HG02973 (cell line): ENCODE data around the gene PER2.

ENCODE experiments used
- ATAC-seq: cut with Tn5 transposase; IDR thresholded peaks from one replicate; pipeline ENCODE4 v1.9.1; 2021; ENCODE audit warnings: moderate library complexity; ENCODE audit not compliant: unreplicated experiment

Gene PER2

DNA sequence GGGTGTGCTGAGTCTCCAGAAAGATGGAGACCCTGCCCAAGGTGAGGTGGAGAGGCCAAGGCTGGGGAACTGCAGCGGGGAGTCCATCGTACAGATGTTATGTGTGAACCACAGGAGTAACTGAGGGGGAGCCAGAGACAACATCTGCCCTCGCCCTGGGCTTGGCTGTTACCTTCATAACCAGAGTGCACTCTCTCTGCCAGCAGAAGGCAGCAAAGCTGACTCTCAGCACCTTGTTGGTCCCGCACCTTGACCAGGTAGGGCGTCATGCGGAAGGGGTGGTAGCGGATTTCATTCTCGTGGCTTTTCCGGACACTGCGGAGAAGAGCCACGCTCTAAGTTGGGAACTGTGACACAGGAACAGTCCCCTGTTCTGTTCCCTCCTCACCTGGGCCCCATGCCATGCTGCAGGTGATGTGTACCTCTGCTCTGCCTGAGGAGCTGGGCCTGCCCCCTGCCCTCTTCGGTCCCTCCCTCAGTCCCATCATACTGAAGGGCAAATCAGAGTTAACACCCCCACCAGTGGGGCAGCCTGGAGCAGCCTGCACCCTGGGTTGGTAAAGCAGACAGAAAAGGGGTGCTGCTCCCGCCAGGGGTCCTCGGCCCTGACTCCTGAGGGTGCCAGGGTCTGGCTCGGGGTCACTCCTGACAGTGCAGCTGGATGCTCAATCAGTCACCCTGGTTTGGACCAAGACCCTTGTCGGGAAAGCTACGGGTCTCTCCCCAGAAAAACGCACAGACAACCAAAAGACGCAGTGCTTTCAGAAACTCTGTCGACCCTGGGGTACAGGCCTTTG is 20.3 kb downstream of the PER2 start:
- ATAC-seq, result no peak

DNA sequence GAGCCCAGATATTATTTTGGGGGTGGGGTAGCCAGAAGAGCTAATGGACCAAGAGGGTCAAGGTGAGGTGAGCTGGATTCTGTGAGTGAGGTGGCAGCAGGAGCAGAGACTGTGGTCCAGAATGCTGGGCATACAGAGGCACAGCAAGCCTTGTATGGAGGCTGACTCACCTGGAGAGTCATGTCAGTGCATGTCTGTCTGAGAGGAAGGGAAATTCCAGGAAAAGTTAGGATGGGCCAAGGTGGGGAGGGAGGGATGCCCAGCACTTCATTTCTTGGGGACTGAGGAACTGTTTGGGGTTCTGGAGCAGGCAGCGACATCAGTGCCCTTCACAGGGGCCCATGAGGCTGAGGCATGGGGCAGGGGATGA is 21.1 kb downstream of the PER2 start:
- ATAC-seq, result no peak

DNA sequence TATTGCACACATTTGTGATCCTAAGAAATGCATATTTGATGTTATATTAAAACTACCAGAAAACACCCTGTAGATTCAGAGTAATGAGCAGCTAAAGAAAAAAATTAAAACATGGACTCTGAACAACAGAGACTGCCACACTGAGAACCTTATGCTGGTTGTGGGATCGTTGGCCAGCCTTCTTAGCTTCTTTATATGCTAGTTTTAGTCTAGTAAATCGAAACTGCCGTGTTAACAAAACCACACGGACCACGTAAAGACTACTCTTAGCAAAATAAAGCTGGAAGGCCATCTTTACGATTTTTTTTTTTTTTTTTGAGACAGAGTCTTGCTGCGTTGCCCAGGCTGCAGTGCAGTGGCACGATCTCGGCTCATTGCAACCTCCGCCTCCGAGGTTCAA is 22.8 kb downstream of the PER2 start:
- ATAC-seq, result no peak

DNA sequence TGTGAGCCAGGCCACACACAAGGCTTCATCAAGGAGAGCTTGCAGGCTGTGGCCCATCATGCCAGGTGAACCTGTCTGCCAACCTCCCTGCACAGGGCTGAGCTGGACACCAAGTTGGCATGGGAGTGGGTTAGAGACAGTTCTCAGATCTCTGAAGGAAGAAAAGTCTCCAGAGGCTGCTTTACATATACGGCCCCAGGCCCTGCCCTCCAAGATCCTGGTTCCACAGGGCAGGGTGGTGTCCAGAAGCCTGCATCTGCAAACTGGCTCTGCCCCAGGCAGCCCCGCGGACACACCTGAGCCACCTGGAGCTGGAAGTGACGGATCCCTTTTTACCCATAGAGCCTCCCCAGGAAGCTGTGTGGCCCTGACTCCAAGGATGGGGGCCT is 24.3 kb downstream of the PER2 start:
- ATAC-seq, result no peak

DNA sequence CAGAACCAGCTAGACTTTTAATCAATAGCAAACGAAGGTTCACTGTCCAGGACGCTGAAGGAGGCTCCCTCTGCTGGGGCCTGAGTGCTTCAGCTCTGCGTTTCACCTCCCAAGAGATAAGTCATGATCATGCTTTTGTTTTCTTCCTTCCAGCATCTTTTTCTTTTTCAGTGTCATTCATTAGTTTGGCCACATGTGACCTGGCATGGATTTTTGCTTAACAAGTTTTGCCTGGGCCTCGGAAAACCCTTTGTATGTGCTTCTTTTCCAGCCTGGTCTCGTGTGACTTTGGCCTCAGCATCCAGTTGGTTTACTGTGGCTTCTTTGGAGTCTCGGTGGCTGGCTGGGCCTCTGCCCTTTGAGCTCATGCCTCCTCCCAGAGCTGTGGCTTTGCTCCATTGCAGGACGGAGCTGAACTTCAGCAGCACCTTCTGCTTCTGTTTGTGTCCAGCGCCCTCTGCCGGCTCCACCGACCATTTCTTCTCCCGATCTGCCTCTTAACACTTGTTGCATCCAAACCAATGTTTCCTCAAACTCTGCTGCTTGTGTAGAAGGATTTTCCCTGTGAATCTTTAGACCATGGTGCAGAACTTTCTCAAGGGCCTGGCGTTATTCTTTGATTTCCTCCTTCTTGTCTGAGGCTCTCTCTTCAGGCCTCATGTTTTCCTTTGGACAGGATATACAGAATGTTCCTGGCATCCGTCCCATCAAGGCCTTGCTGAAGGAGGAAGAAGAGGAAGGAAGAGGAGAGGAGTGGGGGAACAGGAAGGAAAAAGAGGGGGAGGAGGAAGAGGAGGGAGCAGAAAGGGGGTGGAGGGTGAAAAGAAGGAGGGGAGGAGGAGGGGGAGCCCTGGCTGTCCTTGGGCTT is 25.0 kb downstream of the PER2 start:
- peak; percentile 48 for ATAC-seq

DNA sequence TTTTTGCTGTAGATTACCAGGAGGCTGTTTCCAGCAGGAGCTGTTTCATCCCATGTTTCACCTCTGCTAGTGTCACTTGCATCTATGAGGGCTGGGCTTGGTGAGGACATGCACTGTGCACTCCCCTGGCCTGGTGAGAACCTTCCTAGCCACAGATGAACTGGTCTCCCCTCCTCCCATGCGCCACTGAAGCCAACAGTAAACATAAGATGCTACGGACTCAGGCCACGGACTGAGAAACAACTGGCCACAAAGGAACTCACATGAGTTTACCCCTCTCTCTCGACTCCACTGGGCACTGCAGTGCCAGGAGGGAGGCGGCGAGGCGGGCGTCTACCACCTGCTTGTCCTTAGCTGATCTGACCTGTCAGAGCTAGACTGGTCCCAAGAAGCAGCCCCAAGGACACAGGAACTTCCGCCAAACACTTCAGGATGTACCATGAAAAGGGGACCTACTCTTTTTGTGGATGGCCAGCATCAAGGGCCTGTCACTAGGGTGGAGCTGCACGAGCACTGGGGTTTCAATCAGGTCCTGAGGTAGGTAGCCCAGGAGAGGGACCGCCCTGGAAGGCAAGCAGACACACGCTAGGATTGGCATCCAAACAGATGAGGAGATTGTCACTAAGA is 25.8 kb downstream of the PER2 start:
- ATAC-seq, result no peak

DNA sequence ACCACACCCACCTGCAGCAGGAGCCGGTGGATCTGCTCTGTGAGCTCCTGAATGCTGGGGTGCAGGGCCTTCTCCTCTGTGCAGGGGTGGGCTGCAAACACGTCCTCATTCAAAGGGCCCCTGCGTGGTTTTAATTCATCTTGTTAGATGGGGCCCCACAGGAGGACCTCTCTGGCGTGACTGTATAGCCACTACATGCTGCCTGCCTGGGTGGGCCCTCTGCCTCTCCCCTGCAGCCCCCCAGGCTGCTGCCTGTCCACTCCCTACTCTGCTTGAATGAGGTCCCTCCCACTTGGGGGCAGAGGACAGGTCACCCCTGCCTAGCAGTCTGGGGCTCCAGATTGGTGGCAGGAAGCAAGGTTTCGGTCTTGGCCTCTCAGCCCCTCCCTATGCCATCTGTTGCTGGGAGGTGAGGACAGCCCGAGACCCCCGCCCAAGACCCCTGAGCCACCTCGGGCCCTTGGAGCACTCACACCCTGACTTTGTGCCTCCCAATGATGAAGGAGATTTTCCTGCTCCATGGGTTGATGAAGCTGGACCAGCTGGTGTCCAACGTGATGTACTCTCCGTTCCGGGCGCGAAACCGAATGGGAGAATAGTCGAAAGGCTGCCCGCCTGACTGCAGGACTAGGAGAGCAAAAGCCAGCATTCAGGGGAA is 26.6 kb downstream of the PER2 start:
- no peak for ATAC-seq

DNA sequence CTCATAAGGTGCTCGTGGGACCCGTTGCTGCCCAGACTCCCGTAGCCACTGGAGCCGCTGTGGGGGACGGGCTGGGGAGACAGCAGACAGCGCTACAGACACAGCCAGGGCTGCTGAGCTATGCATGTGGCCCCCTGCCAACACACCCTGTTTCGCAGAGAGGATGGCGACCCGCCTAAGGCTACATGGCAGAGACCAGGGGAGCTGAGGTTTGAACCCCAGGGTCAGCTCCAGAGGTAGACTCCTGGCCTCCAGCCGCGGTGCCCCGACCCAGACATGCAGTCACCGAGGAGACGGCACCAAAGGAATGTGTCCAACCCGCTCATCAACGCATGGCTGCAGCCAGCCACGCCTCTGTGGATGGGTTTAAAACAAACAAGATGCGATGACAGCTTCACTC is 27.5 kb downstream of the PER2 start:
- no peak for ATAC-seq

DNA sequence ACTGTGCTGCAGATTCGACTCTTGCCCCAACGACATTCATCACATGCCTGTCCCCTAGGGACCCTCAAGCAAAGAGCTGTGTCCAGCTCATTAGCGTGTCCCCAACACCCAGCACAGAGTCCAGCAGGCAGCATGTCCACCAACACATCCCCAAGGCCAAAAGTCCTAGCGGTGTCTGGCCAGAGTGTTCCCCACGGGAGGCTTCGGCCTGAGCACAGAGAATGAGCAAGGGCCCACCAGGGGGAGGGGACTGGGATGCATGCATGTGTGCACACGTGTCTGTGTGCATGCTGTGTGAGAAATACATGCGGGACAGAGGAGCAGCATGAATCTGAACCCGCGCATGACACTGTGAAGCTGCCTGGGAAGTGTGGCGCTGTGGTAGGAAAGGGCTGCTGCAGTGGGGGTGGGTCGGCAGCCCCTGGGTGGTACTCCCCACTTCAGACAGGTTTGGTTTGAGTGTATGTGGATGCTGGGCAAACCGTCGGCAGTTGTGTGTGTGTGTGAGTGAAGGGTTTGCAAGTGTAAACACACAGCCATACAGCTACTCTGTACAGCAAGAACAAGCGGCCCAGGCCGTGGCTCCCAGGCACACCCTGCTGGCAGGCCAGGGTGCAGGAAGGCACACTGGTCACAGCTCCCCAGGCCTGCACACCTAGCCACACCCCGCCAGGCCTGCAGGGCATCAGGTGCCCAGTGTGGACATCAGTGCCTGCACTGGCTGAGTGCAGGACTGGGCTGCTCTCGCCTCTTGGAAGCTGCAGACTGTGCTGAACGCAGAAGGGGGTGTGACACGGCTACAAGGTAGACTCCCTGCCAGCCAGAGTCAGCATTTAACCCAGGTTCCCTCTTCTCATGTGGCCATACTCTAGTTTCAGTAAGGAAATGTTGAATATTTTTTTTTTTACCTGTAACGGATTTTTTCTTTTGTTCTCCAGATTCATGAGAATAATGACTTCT is 29.1 kb downstream of the PER2 start:
- ATAC-seq, result no peak

DNA sequence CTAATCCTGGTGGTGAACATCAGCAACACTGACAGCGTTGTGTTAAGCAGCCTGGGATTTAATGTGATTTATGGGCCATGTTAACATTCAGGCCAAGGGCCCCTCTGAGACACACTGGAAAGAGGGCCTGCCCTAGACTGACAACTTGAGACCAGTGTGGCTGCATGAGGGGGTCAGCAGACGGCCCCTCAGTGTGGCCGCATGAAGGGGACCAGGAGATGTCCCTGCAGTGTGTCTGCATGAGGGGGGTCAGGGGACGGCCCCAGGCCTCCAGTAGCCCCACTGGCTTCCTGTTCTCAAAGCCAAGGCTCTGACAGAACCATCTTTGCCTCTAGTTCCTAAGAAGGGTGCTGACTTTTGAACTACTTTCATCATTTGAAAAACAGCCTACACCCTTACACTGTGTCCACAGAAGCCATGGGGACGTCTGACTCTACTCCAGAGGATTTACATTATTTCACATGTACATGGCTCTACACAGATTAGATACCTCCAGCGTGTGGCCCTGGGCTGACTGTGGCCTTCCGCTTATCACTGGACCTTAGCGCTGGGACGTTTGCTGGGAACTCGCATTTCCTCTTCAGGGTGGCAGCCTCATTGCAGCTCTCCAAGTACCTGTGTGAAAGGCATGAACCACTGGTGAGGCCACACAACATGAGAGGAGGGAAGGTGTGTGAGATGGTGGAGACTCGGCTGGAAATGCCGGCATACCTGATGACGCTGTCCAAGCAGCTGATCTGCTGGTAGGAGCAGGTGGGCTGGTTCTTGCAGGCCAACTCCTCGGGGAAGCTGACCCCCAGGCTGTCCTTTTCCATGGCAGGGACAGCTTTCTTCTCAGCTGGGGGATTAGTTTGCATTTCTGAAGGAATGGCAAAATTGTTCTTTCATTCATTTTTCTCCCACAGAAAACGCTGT is 30.4 kb downstream of the PER2 start:
- no peak for ATAC-seq

DNA sequence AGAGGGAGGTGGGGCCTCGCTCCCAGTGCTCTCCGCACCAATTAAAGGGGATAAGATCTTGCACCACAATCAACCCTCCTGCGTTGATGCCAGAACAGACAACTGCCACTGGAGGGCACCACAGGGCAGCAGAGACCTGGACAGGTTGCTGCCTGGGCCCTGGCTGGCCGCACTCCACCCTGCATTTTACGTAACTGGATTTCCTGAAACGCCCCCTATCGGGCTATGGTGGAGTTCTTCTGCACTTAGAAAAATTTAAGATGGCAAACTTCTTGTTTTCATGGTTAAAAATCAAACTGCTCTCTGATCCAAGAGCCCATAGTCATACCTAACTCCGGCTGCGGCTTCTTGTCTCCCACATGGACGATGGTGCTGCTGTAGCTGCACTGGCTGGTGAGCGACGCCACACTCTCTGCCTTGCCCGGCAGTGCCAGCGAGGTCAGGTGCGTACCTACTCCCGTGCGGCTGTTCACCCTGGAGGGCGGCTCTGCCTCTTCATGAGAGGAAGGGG is 31.8 kb downstream of the PER2 start:
- no peak for ATAC-seq

DNA sequence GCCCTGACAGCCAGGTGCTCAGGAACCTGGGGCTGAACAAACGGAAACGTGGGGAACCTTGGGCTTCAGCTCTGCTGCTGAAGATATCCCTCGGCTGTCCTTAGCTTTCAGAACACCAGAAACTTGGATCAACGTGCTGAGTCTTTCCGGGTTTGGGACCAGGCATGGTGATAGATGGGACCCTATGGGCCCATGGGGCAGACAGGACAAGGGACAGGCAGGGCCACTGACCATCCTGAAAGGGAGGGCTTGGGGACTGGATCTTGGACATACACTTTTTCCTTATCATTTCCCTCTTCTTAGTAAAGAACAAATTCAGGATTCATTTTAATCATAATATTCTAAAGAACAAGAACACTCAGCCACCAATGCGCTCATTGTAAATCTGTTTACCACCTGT is 32.3 kb downstream of the PER2 start:
- ATAC-seq, result no peak

DNA sequence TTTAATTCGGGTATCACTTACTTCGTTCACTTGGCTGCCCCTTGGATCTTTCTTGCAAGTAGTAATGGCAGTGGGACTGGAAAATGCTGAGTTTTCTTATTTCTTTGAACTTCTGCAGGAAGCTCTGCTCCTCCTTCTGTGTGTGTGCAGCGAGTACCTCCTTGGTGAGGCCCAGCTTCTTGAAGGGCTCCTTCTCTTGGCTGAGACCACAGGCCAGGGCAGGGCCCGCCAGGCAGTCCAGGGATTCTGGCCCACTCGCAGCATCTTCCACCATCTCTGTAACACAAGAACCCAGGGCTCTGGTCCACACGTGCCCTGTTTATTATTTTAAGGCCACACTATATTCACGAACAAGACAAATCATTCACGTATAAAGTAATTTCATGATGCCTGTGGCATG is 32.8 kb downstream of the PER2 start:
- ATAC-seq, result no peak

DNA sequence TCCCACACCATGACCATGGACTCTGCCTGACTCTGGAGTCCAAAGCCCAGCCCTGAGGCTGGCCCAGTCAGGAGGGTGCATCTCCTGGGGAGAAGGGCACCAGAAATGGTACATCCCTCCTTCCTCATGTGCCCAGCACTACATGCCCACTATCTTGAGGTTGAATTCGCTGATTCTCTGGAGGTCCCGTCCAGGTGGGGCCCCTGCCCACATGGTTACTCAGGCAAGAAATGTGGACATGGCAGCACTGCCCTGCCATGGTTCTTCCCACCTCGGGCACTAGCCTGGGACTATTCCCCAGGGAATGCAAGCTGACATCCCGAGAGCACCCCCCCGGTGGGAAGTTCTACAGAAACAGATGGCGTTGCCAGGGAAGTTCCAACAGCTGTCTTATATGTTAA is 33.3 kb downstream of the PER2 start:
- no peak for ATAC-seq

DNA sequence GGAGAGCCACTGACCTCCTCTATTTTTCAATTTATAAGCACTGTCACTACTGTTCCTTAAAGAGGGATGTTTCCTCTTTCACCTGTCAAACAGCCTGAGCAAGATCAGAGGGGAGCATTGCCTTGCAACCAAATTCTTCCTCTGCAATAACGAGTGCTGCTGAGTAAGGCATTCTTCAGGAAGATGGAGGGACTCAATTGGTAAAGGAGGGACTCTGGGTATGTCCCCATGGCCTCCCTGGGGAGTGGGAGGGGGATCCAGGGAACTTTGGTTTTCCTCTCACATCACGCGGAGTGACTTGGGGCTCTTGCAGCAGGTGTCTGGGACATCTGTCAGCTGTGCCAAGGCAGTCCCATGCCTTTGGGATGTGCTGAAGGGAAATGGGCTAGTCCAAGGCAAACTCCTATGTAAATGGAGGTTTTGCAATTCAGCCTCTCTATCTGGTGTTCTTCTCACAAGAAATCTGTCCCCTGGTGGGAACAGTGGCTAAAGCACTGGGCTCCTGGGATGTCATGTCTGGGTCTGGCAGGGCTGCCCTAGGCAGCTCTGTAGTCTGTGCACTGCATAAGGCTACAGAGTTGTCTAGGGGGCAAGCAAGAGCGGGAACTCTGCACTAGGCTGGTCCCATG is 34.2 kb downstream of the PER2 start:
- ATAC-seq, result no peak

DNA sequence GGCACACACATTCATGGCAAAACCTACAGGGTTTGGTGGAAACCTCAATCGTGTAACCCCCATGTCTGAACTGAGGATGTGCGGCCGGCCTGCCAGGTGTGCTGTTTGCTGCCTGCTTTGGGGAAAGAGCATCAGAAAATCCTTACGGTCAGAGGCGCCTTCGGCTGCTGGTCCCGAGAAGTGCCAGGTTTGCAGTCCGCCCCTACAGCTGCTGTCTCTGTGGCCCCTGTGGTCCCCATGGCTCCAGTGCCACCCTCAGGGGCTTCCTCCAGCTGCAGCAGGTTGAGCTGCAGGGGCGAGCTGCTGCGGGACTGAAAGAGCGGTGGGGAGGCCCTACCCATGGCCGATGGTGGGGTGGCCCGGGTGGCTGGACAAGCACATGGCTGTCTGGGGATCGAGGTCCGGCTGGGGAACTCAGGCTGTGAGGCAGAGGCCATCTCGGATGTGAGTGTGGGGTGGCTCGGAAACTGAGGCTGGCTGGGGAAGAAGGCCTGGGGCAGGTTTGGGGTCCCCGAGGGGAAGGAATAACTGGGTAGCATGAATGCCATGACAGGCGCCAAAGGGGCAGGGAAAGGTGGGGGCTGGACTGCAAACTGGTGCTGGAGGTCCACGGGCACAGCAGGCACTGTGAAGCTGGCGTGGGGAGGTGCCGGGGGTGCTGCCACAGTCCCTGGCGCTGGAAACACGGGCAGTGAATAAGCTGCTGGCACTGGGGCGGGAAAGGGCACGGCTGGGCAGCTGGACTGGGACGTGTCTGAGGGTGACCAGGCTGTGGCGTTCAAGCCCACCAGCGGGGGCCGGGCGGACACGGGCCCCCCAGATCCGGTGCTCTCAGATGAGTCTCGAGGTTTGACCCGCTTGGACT is 35.4 kb downstream of the PER2 start:
- ATAC-seq, result no peak

DNA sequence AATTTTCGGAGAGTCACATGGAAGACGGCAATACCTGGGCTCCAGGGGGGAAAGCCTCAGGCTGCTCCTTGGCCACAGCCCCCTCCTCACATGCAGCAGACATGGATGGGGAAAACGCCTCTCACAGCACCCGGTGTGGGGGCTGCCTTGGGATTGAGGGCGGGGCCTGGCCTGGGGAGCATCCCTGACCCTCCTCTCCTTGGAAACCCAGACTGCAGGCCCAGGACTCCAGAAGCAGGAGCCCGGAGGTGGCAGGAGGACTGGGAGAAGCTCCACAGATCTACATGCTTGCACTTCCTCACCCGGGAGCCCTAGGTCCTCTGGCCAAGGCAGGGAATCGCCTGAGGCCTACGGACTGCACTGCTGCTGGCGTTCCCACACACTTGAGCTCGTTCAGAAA is 36.4 kb downstream of the PER2 start:
- ATAC-seq, result no peak

DNA sequence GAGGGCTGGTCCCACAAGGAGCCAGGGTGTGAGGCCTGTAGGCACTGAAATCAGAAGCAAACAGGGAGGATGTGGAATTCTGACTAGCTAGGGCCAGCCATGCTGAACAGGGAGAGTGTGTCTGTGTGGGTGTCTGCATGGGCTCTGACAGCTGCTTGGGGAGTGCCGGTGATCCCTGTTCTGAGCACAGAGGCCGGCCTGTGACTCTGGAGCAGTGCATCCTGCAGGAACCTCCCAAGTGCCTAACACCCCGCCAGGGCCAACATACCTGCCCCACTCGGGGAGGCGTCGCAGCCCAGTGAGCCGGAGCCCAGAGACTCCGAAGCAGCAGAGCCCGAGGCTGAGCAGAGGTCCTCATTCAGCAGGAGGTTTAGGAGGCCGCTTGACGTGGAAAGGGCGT is 37.1 kb downstream of the PER2 start:
- ATAC-seq, result no peak
